Measurements from ENCODE around the gene RANBP6. TPM values are rescaled to one million over a fixed set of nuclear protein-coding genes. Genes with fewer than 3 reads are reported as not detected.

RANBP6 gene
- total RNA-seq = 17.7 and 21.1 TPM in 2 replicates

DNA sequence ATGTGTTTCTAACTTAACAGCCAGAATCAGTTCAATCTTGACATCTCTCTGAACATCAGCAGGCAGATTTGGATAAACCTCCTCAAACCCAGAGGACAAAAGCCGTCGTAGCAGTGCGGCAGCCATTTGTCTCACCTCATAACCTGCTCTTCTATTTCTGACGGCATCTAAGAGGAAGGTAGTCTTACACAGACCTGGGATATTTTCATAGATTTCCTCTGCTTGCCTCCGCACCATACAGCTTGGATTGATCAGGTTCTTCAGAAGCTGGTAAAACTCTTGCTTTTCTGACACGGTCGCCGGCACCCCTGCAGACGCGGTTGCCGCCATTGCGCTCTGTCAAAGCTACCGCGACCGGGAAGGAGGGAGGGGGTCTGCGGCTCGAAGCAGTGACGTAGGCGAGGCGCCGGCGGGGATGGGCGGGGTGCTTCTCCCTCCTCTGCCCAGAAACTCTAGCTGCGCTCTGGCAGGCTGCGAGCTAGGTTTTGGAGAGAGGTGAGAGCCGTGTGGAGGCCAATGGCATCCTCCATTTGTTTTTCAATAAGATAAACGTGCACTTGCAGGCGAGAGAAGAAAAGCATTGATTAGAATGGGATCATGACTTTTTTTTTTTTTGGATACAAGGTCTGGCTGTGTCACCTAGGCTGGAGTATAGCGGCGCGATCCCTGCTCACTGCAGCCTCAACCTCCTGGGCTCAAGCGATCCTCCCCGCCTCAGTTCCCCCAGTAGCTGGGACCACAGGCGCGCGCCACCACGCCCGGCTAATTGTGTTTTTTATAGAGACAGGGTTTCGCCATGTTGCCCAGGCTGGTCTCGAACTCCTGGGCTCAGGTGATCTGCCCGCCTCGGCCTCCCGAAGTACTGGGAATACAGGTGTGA, at the start of gene RANBP6:
TSS of gene RANBP6 (minus strand) at position 347 of the 880 bp plus-strand sequence. CDS start at position 330, 17 bp downstream.

Small RNAs within 50 kb of the gene (small RNA-seq; reads per million reads assigned to genes)
- gene MIR4665 = not detected

Other genes starting within 250 kb of the RANBP6 start
- gene ERMP1, start 182.5 kb downstream of the RANBP6 start, total RNA-seq = 7.3 and 8.8 TPM in 2 replicates
- 0.32 TPM in 1 of 2 replicates, not detected in the other for gene MLANA, start 124.7 kb downstream of the RANBP6 start, total RNA-seq
- 0.12 TPM in 1 of 2 replicates, not detected in the other for gene IL33, start 200.2 kb upstream of the RANBP6 start, total RNA-seq

Data from hair follicle dermal papilla cell (primary cell).